ENCODE data around the gene KRTAP4-3. TPM values are rescaled to one million over a fixed set of nuclear protein-coding genes. Genes with fewer than 3 reads are reported as not detected.
"Not testable (repeated sequence)": the region's sequence is repeated elsewhere in the genome, so short reads cannot be mapped to it uniquely, and the experiment has no call there.

The KRTAP4-3 gene
- not detected for total RNA-seq

DNA sequence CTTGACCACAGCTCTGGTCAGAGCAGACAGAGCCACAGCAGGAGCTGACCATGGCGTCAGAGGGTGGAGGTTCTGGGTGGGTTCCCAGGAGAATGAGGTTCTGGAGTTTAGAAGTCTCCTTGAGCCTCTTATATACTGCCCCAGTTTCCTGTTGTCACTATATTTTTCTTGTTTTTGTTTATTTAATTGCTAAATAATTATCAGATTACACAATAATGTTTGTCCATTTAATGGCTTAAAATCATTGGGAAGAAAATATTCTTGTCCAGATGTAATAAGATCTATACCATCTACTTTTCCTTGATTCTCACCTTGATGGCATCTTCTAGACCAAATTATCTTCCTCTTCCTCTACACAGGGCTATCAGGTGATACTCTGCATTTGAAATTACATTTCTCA is at the start of gene KRTAP4-3:
Gene KRTAP4-3, minus strand, starts transcription at position 101 of the 400 bp plus-strand sequence. Its CDS starts 49 bp downstream, at position 52.
- DNase-seq (ENCODE audit: low spot score in 2 of 2) (no peak), FAIRE-seq (no peak)

- no peak for DNase-seq (ENCODE audit: low spot score in 2 of 2)
- no peak for FAIRE-seq
Observed at GRCh38 chr17:41215681-41216080, 47.7 kb upstream of the KRTAP4-3 start.

DNA sequence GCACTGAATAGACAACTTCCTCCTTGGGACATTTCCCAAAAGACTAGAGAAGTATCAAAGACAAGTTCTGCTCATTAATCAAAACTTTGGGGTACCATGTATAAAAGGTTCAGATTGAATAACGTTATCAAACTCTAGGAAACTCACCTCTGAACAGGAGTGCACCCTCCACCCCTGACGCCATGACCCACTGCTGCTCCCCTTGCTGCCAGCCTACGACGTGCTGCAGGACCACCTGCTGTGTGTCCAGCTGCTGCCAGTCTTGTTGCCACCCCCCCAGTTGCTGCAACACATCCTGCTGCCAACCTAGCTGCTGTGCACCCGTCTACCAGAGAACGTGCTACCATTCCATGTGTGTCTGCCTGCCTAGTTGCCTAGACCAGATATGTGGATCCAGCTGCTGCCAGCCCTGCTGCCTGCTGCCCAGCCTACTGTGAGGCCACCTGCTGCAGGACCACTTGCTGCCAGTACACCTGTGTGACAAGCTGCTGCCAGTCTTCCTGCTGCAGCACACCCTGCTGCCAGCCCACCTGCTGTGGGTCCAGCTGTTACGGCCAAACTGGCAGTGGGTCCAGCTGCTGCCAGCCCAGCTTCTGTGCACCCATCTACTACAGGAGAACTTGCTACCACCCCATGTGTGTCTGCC is 44.6 kb upstream of the KRTAP4-3 start:
- DNase-seq (ENCODE audit: low spot score in 2 of 2): no peak
- FAIRE-seq: no peak

GRCh38 chr17:41211845-41212466 is 43.9 kb upstream of the KRTAP4-3 start:
- no peak for FAIRE-seq

GRCh38 chr17:41199421-41200078 is 31.5 kb upstream of the KRTAP4-3 start:
- FAIRE-seq (no peak), DNase-seq (ENCODE audit: low spot score in 2 of 2) (no peak)

More at GRCh38 chr17:41211845-41212466, 43.9 kb upstream of the KRTAP4-3 start:
- DNase-seq (ENCODE audit: low spot score in 2 of 2): no peak

- DNase-seq (ENCODE audit: low spot score in 2 of 2): no peak
- FAIRE-seq: no peak
Observed at GRCh38 chr17:41196068-41196467, 28.0 kb upstream of the KRTAP4-3 start.

DNA sequence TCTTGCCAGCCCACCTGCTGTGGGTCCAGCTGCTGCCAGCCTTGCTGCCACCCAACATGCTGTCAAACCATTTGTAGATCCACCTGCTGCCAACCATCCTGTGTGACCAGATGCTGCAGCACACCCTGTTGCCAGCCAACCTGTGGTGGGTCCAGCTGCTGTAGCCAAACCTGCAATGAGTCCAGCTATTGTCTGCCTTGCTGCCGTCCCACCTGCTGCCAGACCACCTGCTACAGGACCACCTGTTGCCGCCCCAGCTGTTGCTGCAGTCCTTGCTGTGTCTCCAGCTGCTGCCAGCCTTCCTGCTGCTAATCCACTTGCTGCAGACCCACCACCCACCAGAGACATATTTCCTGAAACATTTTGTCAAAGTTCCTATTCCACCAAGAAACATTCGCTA is 22.3 kb upstream of the KRTAP4-3 start:
- no peak for DNase-seq (ENCODE audit: low spot score in 2 of 2)
- no peak for FAIRE-seq

DNA sequence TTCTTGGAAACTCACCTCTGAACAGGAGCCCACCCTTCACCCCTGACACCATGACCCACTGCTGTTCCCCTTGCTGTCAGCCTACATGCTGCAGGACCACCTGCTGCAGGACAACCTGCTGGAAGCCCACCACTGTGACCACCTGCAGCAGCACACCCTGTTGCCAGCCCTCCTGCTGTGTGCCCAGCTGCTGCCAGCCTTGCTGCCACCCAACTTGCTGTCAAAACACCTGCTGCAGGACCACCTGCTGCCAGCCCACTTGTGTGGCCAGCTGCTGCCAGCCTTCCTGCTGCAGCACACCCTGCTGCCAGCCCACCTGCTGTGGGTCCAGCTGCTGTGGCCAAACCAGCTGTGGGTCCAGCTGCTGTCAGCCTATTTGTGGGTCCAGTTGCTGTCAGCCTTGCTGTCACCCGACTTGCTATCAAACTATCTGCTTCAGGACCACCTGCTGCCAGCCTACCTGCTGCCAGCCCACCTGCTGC is 21.9 kb upstream of the KRTAP4-3 start, which contains the start of gene KRTAP9-1:
Gene KRTAP9-1, plus strand, starts transcription at position 51 of the 482 bp plus-strand sequence. Its CDS starts 0 bp downstream, at position 51.
- FAIRE-seq; DNase-seq (ENCODE audit: low spot score in 2 of 2): not testable (repeated sequence)

GRCh38 chr17:41186872-41187271 is 18.9 kb upstream of the KRTAP4-3 start:
- FAIRE-seq (no peak), DNase-seq (ENCODE audit: low spot score in 2 of 2) (no peak)

- FAIRE-seq (no peak), DNase-seq (ENCODE audit: low spot score in 2 of 2) (no peak)
Observed at GRCh38 chr17:41185001-41185400, 17.0 kb upstream of the KRTAP4-3 start.

- FAIRE-seq (no peak), DNase-seq (ENCODE audit: low spot score in 2 of 2) (no peak)
Observed at GRCh38 chr17:41184480-41184961, 16.5 kb upstream of the KRTAP4-3 start, which contains the start of gene KRTAP4-1. Gene KRTAP4-1 (minus strand): TSS chr17:41184911. CDS start chr17:41184854, 57 bp downstream.

DNA sequence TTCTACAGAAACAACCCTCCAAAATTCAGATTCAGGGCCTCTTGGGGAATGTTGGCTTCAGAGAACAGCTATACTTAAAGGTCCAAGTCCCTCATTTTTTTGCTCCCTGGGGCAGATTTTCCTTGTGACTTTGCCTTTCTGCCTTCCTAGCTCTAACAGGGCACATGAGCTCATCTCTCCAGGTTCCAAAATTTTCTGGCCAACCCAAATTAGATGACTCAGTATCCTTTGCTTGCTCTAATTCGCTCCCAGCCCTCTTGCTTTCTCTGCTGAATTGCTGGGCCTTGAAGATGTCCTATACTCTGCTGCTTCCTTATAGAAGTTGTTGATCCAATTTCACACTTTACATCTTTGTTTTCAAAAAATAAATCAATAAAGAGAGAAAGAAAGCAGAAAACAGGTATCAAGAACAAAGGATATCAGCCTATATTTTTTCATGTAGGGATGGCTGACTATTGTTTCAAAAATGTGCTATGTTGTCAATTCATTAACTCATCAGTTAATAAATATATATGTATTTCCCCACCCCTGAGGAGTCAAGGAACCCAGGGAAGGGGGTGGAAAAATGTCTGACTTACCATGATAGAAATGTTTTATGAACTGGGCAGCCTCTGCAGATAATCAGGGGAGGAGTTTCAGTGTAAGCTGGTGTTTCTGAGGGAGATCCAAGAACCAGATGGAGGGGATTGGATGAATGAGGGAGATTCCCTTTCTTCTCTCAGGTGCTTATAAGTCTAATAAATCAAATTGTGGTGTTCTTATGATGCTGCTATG is 11.0 kb upstream of the KRTAP4-3 start:
- FAIRE-seq (no peak), DNase-seq (ENCODE audit: low spot score in 2 of 2) (no peak)

DNA sequence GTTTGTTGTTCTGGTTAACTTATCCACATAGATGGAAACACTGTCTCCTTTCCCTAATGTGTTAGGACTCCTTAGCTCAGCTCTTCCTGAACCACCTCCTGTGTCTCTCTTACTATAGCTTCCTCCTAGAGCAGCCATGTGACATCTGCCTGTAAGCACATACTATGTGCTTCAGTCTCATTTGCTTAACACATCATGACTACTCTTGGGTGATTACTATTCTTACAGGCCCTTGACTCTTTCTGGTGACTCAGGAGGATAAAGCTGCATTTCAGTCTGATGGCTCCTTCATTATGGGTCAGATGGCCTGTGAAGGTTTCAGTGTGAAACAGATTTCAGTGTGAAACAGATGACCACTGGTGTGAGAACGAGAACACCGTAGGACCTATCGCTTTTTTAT is 10.3 kb upstream of the KRTAP4-3 start:
- FAIRE-seq (no peak), DNase-seq (ENCODE audit: low spot score in 2 of 2) (no peak)

GRCh38 chr17:41177727-41178271 is 9.8 kb upstream of the KRTAP4-3 start, which contains the start of gene KRTAP4-2:
Gene KRTAP4-2 (minus strand): TSS chr17:41178221. CDS start chr17:41178164, 57 bp downstream.
- no peak for FAIRE-seq
- no peak for DNase-seq (ENCODE audit: low spot score in 2 of 2)

DNA sequence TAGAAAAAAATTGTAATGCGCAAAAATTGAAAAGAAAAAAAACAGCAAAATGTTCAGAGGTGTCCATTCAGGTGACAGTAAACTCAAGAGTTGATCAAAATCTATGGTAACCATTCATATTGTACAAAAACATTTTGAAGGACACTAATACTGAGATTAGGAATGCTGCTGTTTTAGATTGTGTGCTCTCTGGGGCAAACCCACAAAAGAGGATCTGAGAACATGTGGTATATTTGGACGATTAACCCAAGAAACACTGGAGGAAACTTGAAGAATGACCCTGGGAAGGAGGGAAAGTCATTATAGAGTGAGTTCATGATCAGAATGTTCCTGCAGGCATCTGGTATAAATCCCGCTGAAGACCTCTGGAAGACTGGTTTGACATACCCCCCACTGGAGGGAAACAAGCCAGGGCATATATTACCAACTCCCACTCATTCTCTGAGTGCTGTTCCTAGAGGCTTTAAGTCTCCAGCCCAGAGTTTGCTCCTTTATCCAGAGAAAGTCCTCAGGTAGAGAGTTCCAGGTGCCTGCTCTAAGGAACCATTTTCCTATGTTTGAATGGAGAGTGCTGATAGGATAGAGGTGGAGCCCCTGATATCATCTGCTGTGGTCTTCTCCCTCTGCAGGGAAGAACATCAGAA is 8.8 kb upstream of the KRTAP4-3 start:
- FAIRE-seq: no peak
- no peak for DNase-seq (ENCODE audit: low spot score in 2 of 2)

DNA sequence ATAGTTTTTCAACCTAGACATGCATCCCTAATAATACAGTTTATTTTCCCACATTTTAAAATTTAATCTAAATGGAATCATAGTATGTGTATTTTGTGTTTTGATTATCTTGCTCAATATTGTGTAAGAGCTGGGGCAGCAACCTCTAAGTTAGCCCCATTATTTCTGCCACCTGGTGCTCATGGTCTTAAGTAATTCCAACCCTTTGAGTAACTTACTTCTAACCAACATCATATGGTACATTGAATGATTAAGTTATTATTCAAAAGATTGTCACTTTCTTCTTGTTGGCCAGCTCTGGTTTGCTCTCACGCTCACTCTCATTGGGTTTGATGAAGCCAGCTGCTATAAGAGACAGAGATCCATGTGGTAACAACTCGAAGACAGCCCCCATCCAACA is 3.9 kb upstream of the KRTAP4-3 start:
- DNase-seq (ENCODE audit: low spot score in 2 of 2) (no peak), FAIRE-seq (no peak)

GRCh38 chr17:41167561-41167960 is 460 bp downstream of the KRTAP4-3 start:
- DNase-seq (ENCODE audit: low spot score in 2 of 2) (no peak), FAIRE-seq (no peak)

DNA sequence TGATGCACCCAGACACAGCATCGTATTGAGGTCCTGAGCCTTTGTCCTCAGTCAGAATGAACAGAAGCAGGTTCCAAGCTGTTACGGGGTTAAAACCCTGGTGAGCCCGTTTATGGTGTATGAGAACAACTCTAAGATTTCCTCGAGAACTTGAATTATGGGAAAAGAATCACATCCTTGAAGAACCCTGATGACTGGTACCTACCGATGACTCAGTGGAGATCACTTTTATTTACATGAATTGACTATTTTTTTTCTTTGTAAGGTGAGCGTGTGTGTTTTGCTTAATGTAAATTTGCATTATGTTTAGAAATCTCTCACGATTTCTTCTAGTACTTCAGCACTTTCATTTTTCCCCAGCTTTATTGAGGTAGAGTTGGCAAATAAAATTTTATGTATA is 4.2 kb downstream of the KRTAP4-3 start:
- FAIRE-seq: no peak
- DNase-seq (ENCODE audit: low spot score in 2 of 2): no peak

- DNase-seq (ENCODE audit: low spot score in 2 of 2): no peak
- FAIRE-seq: no peak
Observed at GRCh38 chr17:41160648-41161047, 7.4 kb downstream of the KRTAP4-3 start, which contains the start of gene KRTAP4-4. Gene KRTAP4-4 (minus strand): TSS chr17:41160748. CDS start chr17:41160691, 57 bp downstream.

Measured in frontal cortex (tissue), 4 donors.